LNCAP (cell line): Measurements from ENCODE around the gene CCDC57.

Source experiments
- CTCF ChIP-seq: fragments of 450-650 bp; IDR thresholded peaks from 2 replicates; pipeline ENCODE4 v1.5.1; 2017; ENCODE audit warnings: mild to moderate bottlenecking

Gene CCDC57

DNA sequence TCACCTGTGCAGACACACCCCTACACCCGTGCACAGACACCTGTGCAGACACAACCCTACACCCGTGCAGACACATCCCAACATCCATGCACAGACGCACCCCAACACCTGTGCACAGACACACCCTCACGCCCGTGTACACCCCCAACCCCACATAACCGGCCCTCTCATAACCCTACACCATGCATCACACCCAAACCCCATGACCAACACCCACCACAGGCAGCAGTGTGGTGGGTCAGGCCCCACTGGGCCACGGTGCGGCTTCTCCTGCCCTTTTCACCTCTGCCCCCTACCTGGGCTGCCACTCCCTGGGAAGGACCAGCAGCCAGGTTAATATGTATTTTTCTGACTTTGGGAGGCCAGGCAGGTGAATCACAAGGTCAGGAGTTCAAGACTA lies 12.0 kb upstream of the CCDC57 start:
- no peak for TF ChIP-seq CTCF

GRCh38 chr17:82223517-82223916 lies 10.9 kb upstream of the CCDC57 start:
- no peak for TF ChIP-seq CTCF

GRCh38 chr17:82222816-82223215 lies 10.2 kb upstream of the CCDC57 start:
- no peak for TF ChIP-seq CTCF

DNA sequence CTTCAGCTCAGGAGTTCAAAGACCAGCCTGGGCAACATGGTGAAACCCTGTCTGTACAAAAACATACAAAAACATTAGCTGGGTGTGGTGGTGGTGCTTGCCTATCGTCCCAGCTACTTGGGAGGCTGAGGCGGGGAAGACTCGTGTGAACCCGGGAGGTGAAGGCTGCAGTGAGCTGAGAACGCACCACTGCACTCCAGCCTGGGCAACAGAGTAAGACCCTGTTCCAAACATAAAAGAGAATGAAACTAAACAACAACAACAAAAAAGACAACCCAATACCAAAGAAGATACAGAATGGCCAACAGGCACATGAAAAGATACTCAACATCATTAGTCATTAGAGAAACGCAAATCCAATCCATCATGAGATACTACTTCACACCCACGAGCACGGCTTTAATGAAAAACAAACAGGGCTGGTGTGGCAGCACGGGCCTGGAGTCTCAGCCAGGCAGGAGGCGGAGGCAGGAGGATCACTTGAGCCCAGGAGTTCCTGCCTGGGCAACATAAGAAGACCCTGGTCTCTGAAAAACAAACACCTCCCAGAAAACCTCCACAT lies 8.8 kb upstream of the CCDC57 start:
- no peak for TF ChIP-seq CTCF

DNA sequence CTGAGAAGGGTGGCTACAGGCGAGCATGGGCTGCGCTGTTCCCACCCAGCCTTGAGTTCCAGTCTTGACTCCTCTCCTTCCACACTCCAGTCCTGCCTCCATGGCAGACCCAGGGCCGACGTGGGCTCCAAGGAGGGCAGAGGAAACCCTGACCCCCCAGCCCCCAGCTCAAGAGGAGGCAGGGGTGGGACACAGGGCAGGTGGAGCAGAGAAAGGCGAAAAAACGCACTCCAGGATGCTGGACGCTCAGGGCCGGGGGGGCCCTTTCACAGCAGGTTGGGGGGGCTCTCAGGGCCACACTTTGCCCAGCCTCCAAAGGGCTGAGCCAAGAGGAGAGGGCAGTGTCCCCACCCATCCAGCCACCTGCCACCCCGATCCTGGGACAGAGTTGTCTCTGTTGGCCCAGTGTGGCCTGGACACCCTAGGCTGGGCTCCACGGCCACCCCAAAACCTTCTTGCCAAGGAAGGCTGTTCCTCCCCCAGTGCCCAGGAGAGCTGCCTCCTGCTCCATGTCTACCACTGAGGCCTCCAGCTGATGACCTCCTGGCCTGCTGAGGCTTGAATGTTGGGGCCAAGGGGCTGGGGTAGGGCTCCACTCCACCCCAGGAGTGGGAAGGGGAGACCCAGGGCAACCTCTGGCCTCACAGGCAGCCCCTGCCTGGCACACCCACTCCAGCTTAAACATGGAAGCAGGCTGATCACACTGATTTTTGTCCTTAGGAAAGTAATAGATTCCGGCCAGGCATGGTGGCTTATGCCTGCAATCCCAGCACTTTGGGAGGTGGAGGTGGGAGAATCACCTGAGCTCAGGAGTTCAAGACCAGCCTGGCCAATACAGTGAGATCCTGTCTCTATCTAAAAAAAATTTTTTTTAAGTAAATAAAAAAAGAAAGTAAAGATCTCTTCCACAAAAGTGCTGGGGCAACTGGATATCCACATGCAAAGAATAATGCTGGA lies 7.4 kb upstream of the CCDC57 start:
- no peak for TF ChIP-seq CTCF

DNA sequence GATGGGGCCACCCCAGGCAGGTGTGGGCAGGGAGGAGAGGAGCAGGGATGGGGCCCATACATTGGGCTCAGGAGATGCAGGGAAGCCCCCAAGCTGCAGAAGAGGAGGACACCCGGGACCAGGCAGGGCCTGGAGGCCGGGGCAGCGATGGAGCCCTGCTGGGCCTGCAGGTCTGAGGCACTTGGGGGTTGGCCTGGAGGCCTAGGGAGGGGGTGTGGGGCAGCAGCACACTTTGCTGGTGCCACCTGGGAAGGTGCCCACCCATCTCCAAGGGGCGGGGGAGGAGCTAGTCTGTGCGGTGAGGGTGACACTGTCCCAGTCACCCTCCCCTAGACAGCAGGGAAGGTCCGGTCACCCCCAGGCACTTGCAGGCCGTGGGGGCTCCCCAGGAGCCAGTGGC lies 6.4 kb upstream of the CCDC57 start:
- TF ChIP-seq CTCF: no peak

- no peak for TF ChIP-seq CTCF
Measured at GRCh38 chr17:82218349-82219075, 5.9 kb upstream of the CCDC57 start.
